ENCODE data around the gene OR56B4. TPM values are rescaled to one million over a fixed set of nuclear protein-coding genes. Genes with fewer than 3 reads are reported as not detected.

The OR56B4 gene
- total RNA-seq, 1 donor from 2014 or later, result not detected

- Histone ChIP-seq H3K4me1 (no peaks in the 10 kb centered on the region), H3K27ac (no peak overlapping the region), H3K36me3 (no peaks in the 10 kb centered on the region), H3K4me3 (no peak overlapping the region), H3K9me3 (no peaks in the 10 kb centered on the region), H3K27me3 (no peaks in the 10 kb centered on the region)
- DNase-seq (ENCODE audit: low spot score in 2 of 2), result no peak
- no peak for TF ChIP-seq CTCF (IDR thresholded peaks at IDR 0.05)
- intact Hi-C loops (cut with DNase I), result no loop called here
Measured at GRCh38 chr11:6152126-6152525, 44.6 kb downstream of the OR56B4 start.

- no peak for DNase-seq (ENCODE audit: low spot score in 2 of 2)
- no peaks in the 10 kb centered on the region for H3K27me3 ChIP-seq
- no peak overlapping the region for H3K27ac ChIP-seq
- H3K9me3 ChIP-seq, result no peaks in the 10 kb centered on the region
- H3K4me3 ChIP-seq, result no peak overlapping the region
- H3K4me1 ChIP-seq, result no peaks in the 10 kb centered on the region
- no peaks in the 10 kb centered on the region for H3K36me3 ChIP-seq
- TF ChIP-seq CTCF (IDR thresholded peaks at IDR 0.05), result no peak
- intact Hi-C loops (cut with DNase I), result no loop called here
Measured at GRCh38 chr11:6156628-6157359, 49.3 kb downstream of the OR56B4 start.

Other genes with a start within 250 kb of the OR56B4 start
- not detected for gene OR52E8, start 250.0 kb upstream of the OR56B4 start, total RNA-seq
- gene OR52E4, start 227.1 kb upstream of the OR56B4 start, total RNA-seq, result not detected
- gene OR52E5, start 214.5 kb upstream of the OR56B4 start, total RNA-seq, result not detected
- gene OR56A3, start 165.4 kb upstream of the OR56B4 start, total RNA-seq, result not detected
- not detected for gene OR56A5, start 139.2 kb upstream of the OR56B4 start, total RNA-seq
- not detected for gene OR52L1, start 120.7 kb upstream of the OR56B4 start, total RNA-seq
- not detected for gene OR56A4, start 100.7 kb upstream of the OR56B4 start, total RNA-seq
- not detected for gene OR56A1, start 76.9 kb upstream of the OR56B4 start, total RNA-seq
- not detected for gene OR52B2, start 62.6 kb downstream of the OR56B4 start, total RNA-seq
- not detected for gene OR52W1, start 91.5 kb downstream of the OR56B4 start, total RNA-seq
- gene C11orf42, start 97.9 kb downstream of the OR56B4 start, total RNA-seq, result not detected
- 31.9 TPM for gene FHIP1B, start 127.0 kb downstream of the OR56B4 start, total RNA-seq
- gene CNGA4, start 131.4 kb downstream of the OR56B4 start, total RNA-seq, result not detected
- gene CCKBR, start 152.2 kb downstream of the OR56B4 start, total RNA-seq, result not detected
- gene CAVIN3, start 212.8 kb downstream of the OR56B4 start, total RNA-seq, result 596 TPM

All from ascending aorta (tissue), 2 donors.